Vagina (tissue), 2 donors: ENCODE measurements around the gene WASF3.

Experiments
- CTCF ChIP-seq, 3 experiments: fragments of 450-650 bp in 2 of 3; fragments of 200-600 bp in 1 of 3; sonication (generic) in 1 of 3; IDR thresholded peaks; one replicate each; pipeline ENCODE4 v1.5.1; 2017 to 2019; ENCODE audit warnings: antibody characterized with exemption in 3 of 3, mild to moderate bottlenecking in 2 of 3, moderate library complexity in 2 of 3
- POLR2A ChIP-seq, 2 donors: fragments of 450-650 bp; IDR thresholded peaks; one replicate each; pipeline ENCODE4 v1.6.1; 2017; ENCODE audit warnings: antibody characterized with exemption in 2 of 2, mild to moderate bottlenecking in 2 of 2, moderate library complexity in 2 of 2
- POLR2AphosphoS5 ChIP-seq, 2 donors: sonication (generic); formaldehyde crosslinking; IDR thresholded peaks; one replicate each; pipeline ENCODE4 v1.9.0; 2017; ENCODE audit warnings: antibody characterized with exemption in 2 of 2, mild to moderate bottlenecking in 2 of 2, low read depth in 1 of 2; ENCODE audit not compliant: insufficient read depth in 1 of 2

GRCh38 chr13:26668357-26669146 lies 111.1 kb downstream of the WASF3 start:
- TF ChIP-seq CTCF (IDR thresholded peaks at IDR 0.05) (no peak), POLR2A (IDR thresholded peaks at IDR 0.05) (no peak), POLR2AphosphoS5 (IDR thresholded peaks at IDR 0.05; ENCODE audit: insufficient read depth in 1 of 2, low read depth in 1 of 2) (no peak)
